GM08714 (cell line): Measurements from ENCODE around the gene SYNM.

ENCODE experiments used
- H3K4me3 ChIP-seq: fragments of 200-500 bp; sonication (Bioruptor generic); 2 replicates; pipeline ENCODE4 v1.5.1; 2014; ENCODE audit warnings: mild to moderate bottlenecking, low read length, inconsistent platforms
- ZNF274 ChIP-seq: IDR thresholded peaks from 2 replicates; pipeline ENCODE4 v1.6.1; 2012; ENCODE audit warnings: mild to moderate bottlenecking, low read depth, low read length

SYNM gene

GRCh38 chr15:99132122-99132521, 27.2 kb downstream of the SYNM start:
- no peak overlapping the region for H3K4me3 ChIP-seq
- no peak for TF ChIP-seq ZNF274

GRCh38 chr15:99132634-99133287, 27.9 kb downstream of the SYNM start:
- no peak for TF ChIP-seq ZNF274
- H3K4me3 ChIP-seq = no peak overlapping the region

GRCh38 chr15:99134317-99134821, 29.5 kb downstream of the SYNM start:
- H3K4me3 ChIP-seq = no peak overlapping the region
- TF ChIP-seq ZNF274 = no peak

GRCh38 chr15:99135194-99135593, 30.3 kb downstream of the SYNM start:
- no peak overlapping the region for H3K4me3 ChIP-seq
- TF ChIP-seq ZNF274 = no peak

- H3K4me3 ChIP-seq = no peak overlapping the region
- TF ChIP-seq ZNF274 = no peak
Measured at GRCh38 chr15:99137111-99137546, 32.2 kb downstream of the SYNM start.

- no peak for TF ChIP-seq ZNF274
- no peak overlapping the region for H3K4me3 ChIP-seq
Measured at GRCh38 chr15:99137877-99138276, 33.0 kb downstream of the SYNM start.

GRCh38 chr15:99138491-99138982, 33.7 kb downstream of the SYNM start:
- H3K4me3 ChIP-seq = no peak overlapping the region
- TF ChIP-seq ZNF274 = no peak

GRCh38 chr15:99139276-99139675, 34.4 kb downstream of the SYNM start:
- TF ChIP-seq ZNF274 = no peak
- H3K4me3 ChIP-seq = no peak overlapping the region

GRCh38 chr15:99140590-99140989, 35.7 kb downstream of the SYNM start:
- TF ChIP-seq ZNF274 = no peak
- H3K4me3 ChIP-seq = no peak overlapping the region

- no peak overlapping the region for H3K4me3 ChIP-seq
- no peak for TF ChIP-seq ZNF274
Measured at GRCh38 chr15:99141943-99142342, 37.1 kb downstream of the SYNM start.

GRCh38 chr15:99142562-99142961, 37.7 kb downstream of the SYNM start:
- no peak overlapping the region for H3K4me3 ChIP-seq
- TF ChIP-seq ZNF274 = no peak

- no peak overlapping the region for H3K4me3 ChIP-seq
- TF ChIP-seq ZNF274 = no peak
Measured at GRCh38 chr15:99143242-99143641, 38.4 kb downstream of the SYNM start.

- no peak overlapping the region for H3K4me3 ChIP-seq
- no peak for TF ChIP-seq ZNF274
Measured at GRCh38 chr15:99143655-99144610, 39.1 kb downstream of the SYNM start.

- no peak for TF ChIP-seq ZNF274
Measured at GRCh38 chr15:99145005-99145404, 40.1 kb downstream of the SYNM start.

GRCh38 chr15:99145778-99146177, 40.9 kb downstream of the SYNM start:
- no peak for TF ChIP-seq ZNF274
- H3K4me3 ChIP-seq = no peak overlapping the region

More at GRCh38 chr15:99145005-99145404, 40.1 kb downstream of the SYNM start:
- no peak overlapping the region for H3K4me3 ChIP-seq
